Astrocyte (in vitro differentiated cells and primary cell): ENCODE measurements around the gene CDC42EP4. TPM values are rescaled to one million over a fixed set of nuclear protein-coding genes. Genes with fewer than 3 reads are reported as not detected.

Experiments
- DNase-seq: peaks from one replicate; pipeline ENCODE4 v3.0.0-alpha.2; 2010; ENCODE audit warnings: low read depth
- FAIRE-seq: peaks from 2 replicates; lab custom pipeline; 2011; peaks lifted over from hg19 to GRCh38; lab: Jason Lieb, UNC
- H2AFZ ChIP-seq: 2 replicates; pipeline ENCODE4 v1.6.0; 2012; ENCODE audit warnings: low read depth, low read length, inconsistent platforms
- H3K27ac ChIP-seq: 2 replicates; pipeline ENCODE4 v1.5.1; 2011; ENCODE audit warnings: low read depth, low read length, inconsistent platforms
- H3K27me3 ChIP-seq: 2 replicates; pipeline ENCODE4 v1.6.0; 2011; ENCODE audit warnings: low read length, inconsistent platforms; ENCODE audit not compliant: insufficient read depth
- H3K36me3 ChIP-seq: 2 replicates; pipeline ENCODE4 v1.5.1; 2011; ENCODE audit warnings: low read length, inconsistent platforms; ENCODE audit not compliant: insufficient read depth
- H3K4me1 ChIP-seq: 2 replicates; pipeline ENCODE4 v1.5.1; 2011; ENCODE audit warnings: low read length, inconsistent platforms; ENCODE audit not compliant: insufficient read depth
- H3K4me2 ChIP-seq: 2 replicates; pipeline ENCODE4 v1.6.0; 2012; ENCODE audit warnings: low read length, inconsistent platforms
- H3K4me3 ChIP-seq: 2 replicates; pipeline ENCODE4 v1.5.1; 2011; ENCODE audit warnings: low read depth, mild to moderate bottlenecking, low read length, inconsistent platforms; ENCODE audit not compliant: insufficient read depth
- H3K79me2 ChIP-seq: 2 replicates; pipeline ENCODE4 v1.6.0; 2012; ENCODE audit warnings: mild to moderate bottlenecking, low read length, inconsistent platforms; ENCODE audit not compliant: insufficient read depth
- H3K9ac ChIP-seq: 2 replicates; pipeline ENCODE4 v1.6.0; 2012; ENCODE audit warnings: mild to moderate bottlenecking, low read length, inconsistent platforms
- H3K9me3 ChIP-seq: 2 replicates; pipeline ENCODE4 v1.5.1; 2012; ENCODE audit warnings: low read depth, mild to moderate bottlenecking, low read length, inconsistent platforms; ENCODE audit not compliant: insufficient read depth
- H4K20me1 ChIP-seq: 2 replicates; pipeline ENCODE4 v1.6.0; 2012; ENCODE audit warnings: low read length, inconsistent platforms; ENCODE audit not compliant: insufficient read depth
- H3K27ac Mint-ChIP-seq: one replicate; pipeline ENCODE4 v1.8.0; 2021; ENCODE audit warnings: mild to moderate bottlenecking, mixed read lengths; ENCODE audit not compliant: unreplicated experiment
- H3K27me3 Mint-ChIP-seq: one replicate; pipeline ENCODE4 v1.8.0; 2021; ENCODE audit warnings: low read depth, mixed read lengths; ENCODE audit not compliant: unreplicated experiment
- H3K36me3 Mint-ChIP-seq: one replicate; pipeline ENCODE4 v1.8.0; 2021; ENCODE audit warnings: low read depth, mixed read lengths; ENCODE audit not compliant: unreplicated experiment
- H3K4me1 Mint-ChIP-seq: one replicate; pipeline ENCODE4 v1.8.0; 2021; ENCODE audit warnings: low read depth, mixed read lengths; ENCODE audit not compliant: unreplicated experiment
- H3K4me3 Mint-ChIP-seq: one replicate; pipeline ENCODE4 v1.8.0; 2021; ENCODE audit warnings: mild to moderate bottlenecking, moderate library complexity, mixed read lengths; ENCODE audit not compliant: unreplicated experiment
- H3K9me3 Mint-ChIP-seq: one replicate; pipeline ENCODE4 v1.8.0; 2021; ENCODE audit warnings: mild to moderate bottlenecking, mixed read lengths; ENCODE audit not compliant: unreplicated experiment
- EZH2 ChIP-seq: IDR thresholded peaks from 2 replicates; pipeline ENCODE4 v1.6.1; 2012; ENCODE audit warnings: mild to moderate bottlenecking, low read length, inconsistent platforms; ENCODE audit not compliant: insufficient read depth
- total RNA-seq: library from RNA; stranded (reverse); gene quantifications from 2 replicates; pipeline ENCODE4 v1.2.1, GENCODE V29; 2021
- TF ChIP-seq, protein P1 (sequence below): IDR thresholded peaks from 2 replicates; pipeline ENCODE4 v1.5.1; 2011; ENCODE audit warnings: low read depth, mild to moderate bottlenecking, inconsistent platforms, low read length, moderate library complexity; ENCODE audit not compliant: insufficient read depth

The CDC42EP4 gene
- total RNA-seq, 1 donor from 2014 or later, result 15.8 TPM

DNA sequence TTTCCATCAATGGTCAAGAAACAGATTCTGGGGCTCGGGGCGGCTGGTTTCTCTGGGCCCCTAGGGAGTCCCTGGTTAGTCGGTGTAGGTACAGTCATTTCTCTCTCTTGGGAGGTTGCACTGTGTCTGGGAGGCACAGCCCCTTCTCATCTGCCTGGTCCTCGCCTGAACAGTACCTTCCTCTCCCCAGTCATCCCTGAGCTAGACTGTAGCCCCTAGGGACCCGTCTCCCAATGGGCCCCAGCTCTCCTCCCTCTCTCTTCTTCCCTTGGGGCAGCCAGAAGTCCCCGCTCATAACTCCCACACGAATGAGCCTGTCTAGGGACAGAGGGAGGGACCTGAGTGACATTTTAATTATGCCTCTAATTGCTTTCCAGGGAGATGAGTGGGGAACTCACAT is 29.9 kb downstream of the CDC42EP4 start:
- no peak for TF ChIP-seq EZH2
- TF ChIP-seq, protein P1, sequence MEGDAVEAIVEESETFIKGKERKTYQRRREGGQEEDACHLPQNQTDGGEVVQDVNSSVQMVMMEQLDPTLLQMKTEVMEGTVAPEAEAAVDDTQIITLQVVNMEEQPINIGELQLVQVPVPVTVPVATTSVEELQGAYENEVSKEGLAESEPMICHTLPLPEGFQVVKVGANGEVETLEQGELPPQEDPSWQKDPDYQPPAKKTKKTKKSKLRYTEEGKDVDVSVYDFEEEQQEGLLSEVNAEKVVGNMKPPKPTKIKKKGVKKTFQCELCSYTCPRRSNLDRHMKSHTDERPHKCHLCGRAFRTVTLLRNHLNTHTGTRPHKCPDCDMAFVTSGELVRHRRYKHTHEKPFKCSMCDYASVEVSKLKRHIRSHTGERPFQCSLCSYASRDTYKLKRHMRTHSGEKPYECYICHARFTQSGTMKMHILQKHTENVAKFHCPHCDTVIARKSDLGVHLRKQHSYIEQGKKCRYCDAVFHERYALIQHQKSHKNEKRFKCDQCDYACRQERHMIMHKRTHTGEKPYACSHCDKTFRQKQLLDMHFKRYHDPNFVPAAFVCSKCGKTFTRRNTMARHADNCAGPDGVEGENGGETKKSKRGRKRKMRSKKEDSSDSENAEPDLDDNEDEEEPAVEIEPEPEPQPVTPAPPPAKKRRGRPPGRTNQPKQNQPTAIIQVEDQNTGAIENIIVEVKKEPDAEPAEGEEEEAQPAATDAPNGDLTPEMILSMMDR, result no peak
- Mint-ChIP-seq H3K36me3 (peaks cover 3% of the 10 kb centered on the region), H3K27me3 (peaks cover 7% of the 10 kb centered on the region), H3K27ac (no peak overlapping the region), H3K9me3 (no peaks in the 10 kb centered on the region), H3K4me1 (peaks cover 24% of the 10 kb centered on the region), H3K4me3 (no peak overlapping the region)
- peaks cover 35% of the 10 kb centered on the region for H4K20me1 ChIP-seq
- no peak overlapping the region for H3K9ac ChIP-seq
- no peak overlapping the region for H2AFZ ChIP-seq
- no peak overlapping the region for H3K4me2 ChIP-seq
- no peak overlapping the region for H3K4me3 ChIP-seq
- peaks cover 10% of the 10 kb centered on the region for H3K4me1 ChIP-seq
- FAIRE-seq (no peak), DNase-seq (no peak)
- H3K9me3 ChIP-seq, result no peaks in the 10 kb centered on the region
- H3K27ac ChIP-seq, result no peak overlapping the region
- H3K36me3 ChIP-seq, result peaks cover 2% of the 10 kb centered on the region
- H3K27me3 ChIP-seq, result no peaks in the 10 kb centered on the region
- peaks cover 20% of the 10 kb centered on the region for H3K79me2 ChIP-seq

DNA sequence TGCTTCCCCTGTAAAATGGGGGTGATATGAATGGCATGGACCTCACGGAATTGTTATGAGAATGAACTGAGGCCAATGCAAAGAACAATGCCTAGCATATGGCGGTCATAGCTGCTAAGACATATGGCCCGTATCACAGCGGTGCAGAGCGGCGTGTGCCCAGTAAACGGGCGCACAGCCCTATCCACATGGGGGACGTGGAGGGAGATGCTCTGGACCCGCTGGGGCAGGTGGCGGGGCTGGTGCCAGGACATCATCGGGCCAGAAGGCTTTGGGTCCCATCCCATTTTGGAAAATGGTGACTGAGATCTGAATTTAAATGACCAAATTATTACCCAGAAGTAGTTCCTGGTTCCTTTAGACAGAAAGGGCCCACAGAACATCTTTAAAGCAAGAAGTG is 31.6 kb downstream of the CDC42EP4 start:
- H3K27ac ChIP-seq, result no peak overlapping the region
- no peaks in the 10 kb centered on the region for H3K4me1 ChIP-seq
- H3K9ac ChIP-seq, result no peak overlapping the region
- peak overlapping the region; percentile 27 for H3K4me3 Mint-ChIP-seq
- H4K20me1 ChIP-seq, result peaks cover 18% of the 10 kb centered on the region
- TF ChIP-seq, protein P1, result no peak
- no peak for TF ChIP-seq EZH2
- H3K36me3 ChIP-seq, result peaks cover 2% of the 10 kb centered on the region
- H3K4me1 Mint-ChIP-seq, result peaks cover 16% of the 10 kb centered on the region
- peaks cover 2% of the 10 kb centered on the region for H3K36me3 Mint-ChIP-seq
- H2AFZ ChIP-seq, result no peak overlapping the region
- H3K27ac Mint-ChIP-seq, result no peak overlapping the region
- H3K27me3 ChIP-seq, result no peaks in the 10 kb centered on the region
- FAIRE-seq, result no peak
- H3K4me3 ChIP-seq, result no peak overlapping the region
- H3K9me3 Mint-ChIP-seq, result no peaks in the 10 kb centered on the region
- no peak overlapping the region for H3K4me2 ChIP-seq
- peaks cover 4% of the 10 kb centered on the region for H3K27me3 Mint-ChIP-seq
- H3K79me2 ChIP-seq, result peaks cover 4% of the 10 kb centered on the region
- DNase-seq, result no peak
- H3K9me3 ChIP-seq, result no peaks in the 10 kb centered on the region

DNA sequence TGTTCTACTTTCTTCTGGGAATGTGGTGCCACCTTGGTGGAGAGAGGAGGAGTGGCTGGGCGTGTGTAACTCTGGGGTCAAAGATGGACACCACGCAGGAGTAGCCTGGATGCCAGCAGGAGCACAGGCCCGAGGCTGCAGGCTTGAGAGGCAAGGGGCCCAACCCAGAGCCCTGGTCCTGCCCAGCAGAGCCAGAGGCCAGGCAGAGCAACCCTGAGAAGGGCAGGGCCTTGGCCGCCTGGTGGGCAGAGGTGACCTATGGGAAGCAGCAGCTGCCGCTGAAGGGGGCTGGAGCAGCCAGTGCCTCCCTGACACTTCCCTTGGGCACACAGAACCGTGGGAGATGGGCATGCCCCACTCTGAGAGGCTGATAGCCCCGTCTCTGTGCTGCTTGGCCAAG is 32.1 kb downstream of the CDC42EP4 start:
- H3K4me3 Mint-ChIP-seq, result no peak overlapping the region
- TF ChIP-seq, protein P1, result no peak
- no peak for FAIRE-seq

More for the DNA sequence above, 32.1 kb downstream of the CDC42EP4 start:
- peaks cover 13% of the 10 kb centered on the region for H4K20me1 ChIP-seq
- no peak overlapping the region for H3K4me3 ChIP-seq
- Mint-ChIP-seq H3K9me3 (no peaks in the 10 kb centered on the region), H3K27me3 (peaks cover 4% of the 10 kb centered on the region), H3K36me3 (peaks cover 2% of the 10 kb centered on the region), H3K4me1 (peaks cover 16% of the 10 kb centered on the region), H3K27ac (no peak overlapping the region)
- H3K36me3 ChIP-seq, result no peaks in the 10 kb centered on the region
- no peaks in the 10 kb centered on the region for H3K9me3 ChIP-seq
- DNase-seq, result no peak
- no peak overlapping the region for H3K27ac ChIP-seq
- no peak overlapping the region for H3K4me2 ChIP-seq
- no peaks in the 10 kb centered on the region for H3K4me1 ChIP-seq
- no peak overlapping the region for H2AFZ ChIP-seq
- no peaks in the 10 kb centered on the region for H3K27me3 ChIP-seq
- no peak overlapping the region for H3K9ac ChIP-seq
- no peaks in the 10 kb centered on the region for H3K79me2 ChIP-seq
